ENCODE measurements around the gene CACNA2D1. TPM values are rescaled to one million over a fixed set of nuclear protein-coding genes. Genes with fewer than 3 reads are reported as not detected.

The CACNA2D1 gene
- total and polyA plus RNA-seq, 7 experiments from 2014 or later = not detected

DNA sequence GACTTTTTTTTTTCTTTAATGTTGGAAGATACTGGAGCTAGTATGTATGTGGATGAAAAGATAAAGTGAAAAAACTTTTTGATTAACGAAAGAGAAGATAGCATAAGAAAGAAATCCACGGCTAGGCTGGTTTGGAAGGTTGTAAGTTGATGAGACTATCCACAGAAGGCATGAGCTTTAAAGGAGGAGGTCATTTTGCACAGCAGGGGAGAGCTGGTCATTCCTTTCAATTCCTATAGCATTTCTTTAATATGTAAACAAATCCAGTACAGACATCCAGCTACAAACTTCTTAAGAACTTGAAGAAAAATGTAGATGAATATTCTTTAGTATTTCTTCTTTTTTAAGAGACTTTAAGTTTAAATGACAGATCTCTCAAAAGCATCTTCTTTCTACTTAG is 281.3 kb downstream of the CACNA2D1 start:
- ATAC-seq (no peak), DNase-seq (no peak)
- no peaks in the 10 kb centered on the region for H3K4me1 Mint-ChIP-seq
- H3K9me3 ChIP-seq (ENCODE audit: control insufficient read depth in 2 of 3, low read length in 3 of 3) = no peaks in the 10 kb centered on the region
- no peak overlapping the region for H3K27ac Mint-ChIP-seq
- H3K4me3 Mint-ChIP-seq = no peak overlapping the region
- H3K36me3 ChIP-seq (ENCODE audit: control insufficient read depth in 2 of 3, insufficient read depth in 3 of 3, low read length in 3 of 3) = no peaks in the 10 kb centered on the region
- no peak overlapping the region for H3K27ac ChIP-seq (ENCODE audit: low read depth, low read length)
- H3K4me3 ChIP-seq (ENCODE audit: low read length) = no peak overlapping the region
- H3K27me3 ChIP-seq (ENCODE audit: control insufficient read depth in 2 of 2, insufficient read depth in 2 of 2, low read length in 2 of 2) = no peaks in the 10 kb centered on the region
- ChIA-PET CTCF (interaction anchor here (0.6 kb wide), 1 partner anchor 1537 kb away, joined by 3 read pairs; no protein-coding TSS in a partner anchor), POLR2A (no interaction called here)
- H3K4me1 ChIP-seq (ENCODE audit: control insufficient read depth in 2 of 2, insufficient read depth in 2 of 2, low read length in 2 of 2) = no peaks in the 10 kb centered on the region
- intact Hi-C loops (cut with micrococcal nuclease) = no loop called here
- H3K9me3 Mint-ChIP-seq = peaks cover 0 to 3% (median 0%) of the 10 kb centered on the region in 11 donors
- no peaks in the 10 kb centered on the region for H3K36me3 Mint-ChIP-seq
- no peaks in the 10 kb centered on the region for H3K27me3 Mint-ChIP-seq

GRCh38 chr7:82158327-82158726 is 285.2 kb downstream of the CACNA2D1 start:
- ATAC-seq (no peak), DNase-seq (no peak)
- H3K27ac ChIP-seq (ENCODE audit: low read depth, low read length) = no peak overlapping the region
- intact Hi-C loops (cut with micrococcal nuclease) = no loop called here
- H3K27me3 ChIP-seq (ENCODE audit: control insufficient read depth in 2 of 2, insufficient read depth in 2 of 2, low read length in 2 of 2) = no peaks in the 10 kb centered on the region
- Mint-ChIP-seq H3K27ac (no peak overlapping the region), H3K4me3 (no peak overlapping the region), H3K36me3 (no peaks in the 10 kb centered on the region), H3K27me3 (no peaks in the 10 kb centered on the region), H3K9me3 (peaks cover 0 to 3% (median 0%) of the 10 kb centered on the region in 11 donors), H3K4me1 (no peaks in the 10 kb centered on the region)
- no peak overlapping the region for H3K4me3 ChIP-seq (ENCODE audit: low read length)
- no peaks in the 10 kb centered on the region for H3K36me3 ChIP-seq (ENCODE audit: control insufficient read depth in 2 of 3, insufficient read depth in 3 of 3, low read length in 3 of 3)
- CTCF ChIA-PET = no interaction called here
- POLR2A ChIA-PET = no interaction called here
- H3K9me3 ChIP-seq (ENCODE audit: control insufficient read depth in 2 of 3, low read length in 3 of 3) = no peaks in the 10 kb centered on the region
- no peaks in the 10 kb centered on the region for H3K4me1 ChIP-seq (ENCODE audit: control insufficient read depth in 2 of 2, insufficient read depth in 2 of 2, low read length in 2 of 2)

GRCh38 chr7:82156893-82157292 is 286.7 kb downstream of the CACNA2D1 start:
- Histone ChIP-seq H3K4me3 (ENCODE audit: low read length) (no peak overlapping the region), H3K27me3 (ENCODE audit: control insufficient read depth in 2 of 2, insufficient read depth in 2 of 2, low read length in 2 of 2) (no peaks in the 10 kb centered on the region), H3K36me3 (ENCODE audit: control insufficient read depth in 2 of 3, insufficient read depth in 3 of 3, low read length in 3 of 3) (no peaks in the 10 kb centered on the region), H3K4me1 (ENCODE audit: control insufficient read depth in 2 of 2, insufficient read depth in 2 of 2, low read length in 2 of 2) (no peaks in the 10 kb centered on the region), H3K9me3 (ENCODE audit: control insufficient read depth in 2 of 3, low read length in 3 of 3) (no peaks in the 10 kb centered on the region), H3K27ac (ENCODE audit: low read depth, low read length) (no peak overlapping the region)
- CTCF ChIA-PET = no interaction called here
- Mint-ChIP-seq H3K36me3 (no peaks in the 10 kb centered on the region), H3K27ac (no peak overlapping the region), H3K27me3 (no peaks in the 10 kb centered on the region), H3K4me1 (no peaks in the 10 kb centered on the region), H3K4me3 (no peak overlapping the region), H3K9me3 (peaks cover 0 to 3% (median 0%) of the 10 kb centered on the region in 11 donors)
- intact Hi-C loops (cut with micrococcal nuclease) = no loop called here
- POLR2A ChIA-PET = no interaction called here
- ATAC-seq (no peak), DNase-seq (no peak)

DNA sequence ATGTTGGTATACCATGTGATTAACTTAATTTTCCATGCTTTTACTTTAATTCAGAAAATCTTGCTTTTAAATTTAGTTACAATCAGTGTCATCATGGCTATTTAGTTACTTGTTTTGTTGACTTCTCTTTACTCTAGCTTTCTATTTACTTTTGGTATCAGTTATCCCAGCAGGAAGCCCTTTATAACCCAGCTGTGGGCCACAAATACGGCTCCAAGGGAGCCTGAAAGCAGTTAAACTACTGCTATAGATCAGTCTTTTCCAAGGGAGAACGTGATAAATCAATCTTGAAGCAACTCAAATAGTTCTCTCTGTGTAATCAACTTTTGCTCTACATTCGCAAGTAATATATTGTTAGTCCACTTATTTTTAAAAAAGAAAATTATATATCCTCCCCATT is 287.4 kb downstream of the CACNA2D1 start:
- Histone ChIP-seq H3K27me3 (ENCODE audit: control insufficient read depth in 2 of 2, insufficient read depth in 2 of 2, low read length in 2 of 2) (no peaks in the 10 kb centered on the region), H3K27ac (ENCODE audit: low read depth, low read length) (no peak overlapping the region), H3K4me1 (ENCODE audit: control insufficient read depth in 2 of 2, insufficient read depth in 2 of 2, low read length in 2 of 2) (no peaks in the 10 kb centered on the region), H3K4me3 (ENCODE audit: low read length) (no peak overlapping the region), H3K9me3 (ENCODE audit: control insufficient read depth in 2 of 3, low read length in 3 of 3) (no peaks in the 10 kb centered on the region), H3K36me3 (ENCODE audit: control insufficient read depth in 2 of 3, insufficient read depth in 3 of 3, low read length in 3 of 3) (no peaks in the 10 kb centered on the region)
- H3K9me3 Mint-ChIP-seq = peaks cover 0 to 3% (median 0%) of the 10 kb centered on the region in 11 donors
- H3K27me3 Mint-ChIP-seq = no peaks in the 10 kb centered on the region
- H3K27ac Mint-ChIP-seq = no peak overlapping the region
- no peaks in the 10 kb centered on the region for H3K4me1 Mint-ChIP-seq
- H3K36me3 Mint-ChIP-seq = no peaks in the 10 kb centered on the region
- CTCF ChIA-PET = no interaction called here
- DNase-seq = no peak
- no peak for ATAC-seq
- H3K4me3 Mint-ChIP-seq = no peak overlapping the region
- intact Hi-C loops (cut with micrococcal nuclease) = no loop called here
- POLR2A ChIA-PET = no interaction called here

DNA sequence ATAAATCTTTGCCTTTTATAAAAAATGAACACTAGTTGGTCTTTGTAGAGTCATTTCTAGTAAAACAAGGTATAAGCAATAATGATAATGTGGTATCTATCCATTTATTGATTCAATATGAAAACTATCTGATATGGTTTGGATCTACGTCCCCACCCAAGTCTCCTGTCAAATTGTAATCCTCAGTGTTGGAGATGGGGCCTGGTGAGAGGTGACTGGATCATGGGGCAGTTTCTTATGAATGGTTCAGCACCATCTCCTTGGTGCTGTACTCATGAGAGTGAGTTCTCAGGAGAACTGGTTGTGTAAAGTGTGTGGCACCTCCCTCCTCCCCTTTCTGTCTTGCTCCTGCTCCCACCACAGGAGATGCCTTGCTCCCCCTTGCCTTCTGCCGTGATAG is 288.8 kb downstream of the CACNA2D1 start:
- no peaks in the 10 kb centered on the region for H3K9me3 ChIP-seq (ENCODE audit: control insufficient read depth in 2 of 3, low read length in 3 of 3)
- no peak overlapping the region for H3K4me3 ChIP-seq (ENCODE audit: low read length)
- no peaks in the 10 kb centered on the region for H3K27me3 ChIP-seq (ENCODE audit: control insufficient read depth in 2 of 2, insufficient read depth in 2 of 2, low read length in 2 of 2)
- DNase-seq (no peak), ATAC-seq (no peak)
- intact Hi-C loops (cut with micrococcal nuclease) = no loop called here
- no peak overlapping the region for H3K27ac Mint-ChIP-seq
- no peak overlapping the region for H3K4me3 Mint-ChIP-seq
- no peaks in the 10 kb centered on the region for H3K36me3 ChIP-seq (ENCODE audit: control insufficient read depth in 2 of 3, insufficient read depth in 3 of 3, low read length in 3 of 3)
- no peaks in the 10 kb centered on the region for H3K36me3 Mint-ChIP-seq
- H3K4me1 ChIP-seq (ENCODE audit: control insufficient read depth in 2 of 2, insufficient read depth in 2 of 2, low read length in 2 of 2) = no peaks in the 10 kb centered on the region
- no peaks in the 10 kb centered on the region for H3K27me3 Mint-ChIP-seq
- no peak overlapping the region for H3K27ac ChIP-seq (ENCODE audit: low read depth, low read length)
- H3K4me1 Mint-ChIP-seq = no peaks in the 10 kb centered on the region
- ChIA-PET POLR2A (no interaction called here), CTCF (no interaction called here)
- peaks cover 0 to 3% (median 0%) of the 10 kb centered on the region in 11 donors for H3K9me3 Mint-ChIP-seq

DNA sequence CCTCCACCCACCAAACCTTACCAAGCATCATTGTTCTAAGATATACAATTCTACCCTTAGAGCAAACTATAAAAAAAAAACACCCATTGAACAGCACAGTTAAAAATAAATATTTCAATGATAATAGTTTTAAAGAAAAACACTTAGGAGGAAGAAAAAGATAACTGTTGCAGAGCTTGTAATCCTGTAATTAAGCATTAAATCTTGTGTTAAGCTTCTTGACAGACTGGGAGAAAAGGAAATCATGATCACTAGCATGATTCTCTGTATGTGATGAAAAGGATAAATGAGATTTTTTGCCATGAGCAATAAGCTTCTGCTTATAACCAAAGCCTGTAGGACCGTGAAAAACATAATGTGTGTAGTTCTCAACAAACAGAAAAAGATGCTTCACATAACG is 289.8 kb downstream of the CACNA2D1 start:
- ATAC-seq = no peak
- Mint-ChIP-seq H3K4me3 (no peak overlapping the region), H3K9me3 (peaks cover 0 to 5% (median 0%) of the 10 kb centered on the region in 11 donors), H3K36me3 (no peaks in the 10 kb centered on the region), H3K27me3 (no peaks in the 10 kb centered on the region), H3K4me1 (no peaks in the 10 kb centered on the region), H3K27ac (no peak overlapping the region)
- Histone ChIP-seq H3K36me3 (ENCODE audit: control insufficient read depth in 2 of 3, insufficient read depth in 3 of 3, low read length in 3 of 3) (no peaks in the 10 kb centered on the region), H3K4me1 (ENCODE audit: control insufficient read depth in 2 of 2, insufficient read depth in 2 of 2, low read length in 2 of 2) (no peaks in the 10 kb centered on the region), H3K4me3 (ENCODE audit: low read length) (no peak overlapping the region), H3K9me3 (ENCODE audit: control insufficient read depth in 2 of 3, low read length in 3 of 3) (no peaks in the 10 kb centered on the region), H3K27me3 (ENCODE audit: control insufficient read depth in 2 of 2, insufficient read depth in 2 of 2, low read length in 2 of 2) (no peaks in the 10 kb centered on the region), H3K27ac (ENCODE audit: low read depth, low read length) (no peak overlapping the region)
- ChIA-PET CTCF (no interaction called here), POLR2A (no interaction called here)
- intact Hi-C loops (cut with micrococcal nuclease) = no loop called here
- no peak for DNase-seq

- Mint-ChIP-seq H3K36me3 (no peaks in the 10 kb centered on the region), H3K27me3 (no peaks in the 10 kb centered on the region), H3K4me1 (no peaks in the 10 kb centered on the region), H3K27ac (no peak overlapping the region), H3K4me3 (no peak overlapping the region), H3K9me3 (peaks cover 0 to 5% (median 0%) of the 10 kb centered on the region in 11 donors)
- Histone ChIP-seq H3K9me3 (ENCODE audit: control insufficient read depth in 2 of 3, low read length in 3 of 3) (no peaks in the 10 kb centered on the region), H3K27me3 (ENCODE audit: control insufficient read depth in 2 of 2, insufficient read depth in 2 of 2, low read length in 2 of 2) (no peaks in the 10 kb centered on the region), H3K4me1 (ENCODE audit: control insufficient read depth in 2 of 2, insufficient read depth in 2 of 2, low read length in 2 of 2) (no peaks in the 10 kb centered on the region), H3K4me3 (ENCODE audit: low read length) (no peak overlapping the region), H3K27ac (ENCODE audit: low read depth, low read length) (no peak overlapping the region), H3K36me3 (ENCODE audit: control insufficient read depth in 2 of 3, insufficient read depth in 3 of 3, low read length in 3 of 3) (no peaks in the 10 kb centered on the region)
- CTCF ChIA-PET = no interaction called here
- DNase-seq (no peak), ATAC-seq (no peak)
- POLR2A ChIA-PET = no interaction called here
- intact Hi-C loops (cut with micrococcal nuclease) = no loop called here
Measured at GRCh38 chr7:82152858-82153257, 290.7 kb downstream of the CACNA2D1 start.

Data from naive thymus-derived CD4-positive, alpha-beta T cell (primary cell).